Measurements from ENCODE around the gene ZNF74. TPM values are rescaled to one million over a fixed set of nuclear protein-coding genes. Genes with fewer than 3 reads are reported as not detected.
A peak's percentile ranks its signal among the peaks of the same experiment; 100 is the strongest.

ZNF74 gene
- total RNA-seq, 4 donors from 2014 or later = 9.3 to 17.5 (median 10.5) TPM

GRCh38 chr22:20427104-20427944 is 33.4 kb downstream of the ZNF74 start:
- Histone ChIP-seq H3K9me3 (no peaks in the 10 kb centered on the region), H3K36me3 (peaks cover 8% of the 10 kb centered on the region), H3K4me1 (peaks cover 70% of the 10 kb centered on the region), H3K27ac (no peak overlapping the region), H3K4me3 (no peak overlapping the region), H3K27me3 (peaks cover 43% of the 10 kb centered on the region)
- DNase-seq (ENCODE audit: low spot score in 2 of 2) = no peak
- 95% methylated on average over 8 of the region's 8 CpGs for WGBS
- no peak for TF ChIP-seq EP300 (IDR thresholded peaks at IDR 0.05)
- TF ChIP-seq POLR2AphosphoS5 (IDR thresholded peaks at IDR 0.05) = no peak
- TF ChIP-seq CTCF (IDR thresholded peaks at IDR 0.05) = no peak
- no peak for TF ChIP-seq POLR2A (IDR thresholded peaks at IDR 0.05)

- no peak for TF ChIP-seq EP300 (IDR thresholded peaks at IDR 0.05)
- no peak for TF ChIP-seq CTCF (IDR thresholded peaks at IDR 0.05)
- no peak for TF ChIP-seq POLR2A (IDR thresholded peaks at IDR 0.05)
- no peak for TF ChIP-seq POLR2AphosphoS5 (IDR thresholded peaks at IDR 0.05)
- Histone ChIP-seq H3K4me1 (peaks cover 65% of the 10 kb centered on the region), H3K9me3 (no peaks in the 10 kb centered on the region), H3K27me3 (peaks cover 47% of the 10 kb centered on the region), H3K36me3 (peaks cover 8% of the 10 kb centered on the region), H3K27ac (no peak overlapping the region), H3K4me3 (no peak overlapping the region)
- 100% methylated on average over 4 of the region's 4 CpGs for WGBS
- peak in 1 of 2 donors; percentile 38 for DNase-seq (ENCODE audit: low spot score in 2 of 2)
Observed at GRCh38 chr22:20427945-20428417, 34.0 kb downstream of the ZNF74 start.

GRCh38 chr22:20428496-20429253 is 34.7 kb downstream of the ZNF74 start:
- WGBS = 71% methylated on average over 19 of the region's 23 CpGs
- TF ChIP-seq CTCF (IDR thresholded peaks at IDR 0.05) (no peak), POLR2AphosphoS5 (IDR thresholded peaks at IDR 0.05) (no peak), POLR2A (IDR thresholded peaks at IDR 0.05) (no peak), EP300 (IDR thresholded peaks at IDR 0.05) (no peak)
- H3K27me3 ChIP-seq = peaks cover 47% of the 10 kb centered on the region
- peaks cover 8% of the 10 kb centered on the region for H3K36me3 ChIP-seq
- DNase-seq (ENCODE audit: low spot score in 2 of 2) = peak; percentile 56 to 69
- no peaks in the 10 kb centered on the region for H3K9me3 ChIP-seq
- no peak overlapping the region for H3K27ac ChIP-seq
- H3K4me3 ChIP-seq = peak overlapping the region; percentile 43
- H3K4me1 ChIP-seq = peaks cover 58% of the 10 kb centered on the region

- TF ChIP-seq EP300 (IDR thresholded peaks at IDR 0.05) (no peak), POLR2A (IDR thresholded peaks at IDR 0.05) (no peak), CTCF (IDR thresholded peaks at IDR 0.05) (no peak), POLR2AphosphoS5 (IDR thresholded peaks at IDR 0.05) (no peak)
- Histone ChIP-seq H3K36me3 (peaks cover 8% of the 10 kb centered on the region), H3K27me3 (peaks cover 50% of the 10 kb centered on the region), H3K27ac (no peak overlapping the region), H3K9me3 (no peaks in the 10 kb centered on the region), H3K4me1 (peaks cover 50% of the 10 kb centered on the region), H3K4me3 (peak overlapping the region; percentile 43)
- peak; percentile 75 to 80 for DNase-seq (ENCODE audit: low spot score in 2 of 2)
- 54% methylated on average over 47 of the region's 75 CpGs for WGBS
Observed at GRCh38 chr22:20429254-20430100, 35.5 kb downstream of the ZNF74 start.

All from suprapubic skin (tissue), 4 donors.